GM19452 (cell line): Measurements from ENCODE around the gene CHST12.
"Not testable (repeated sequence)": the region's sequence is repeated elsewhere in the genome, so short reads cannot be mapped to it uniquely, and the experiment has no call there.

ENCODE experiments used
- ATAC-seq: cut with Tn5 transposase; IDR thresholded peaks from one replicate; pipeline ENCODE4 v1.9.1; 2021; ENCODE audit not compliant: unreplicated experiment

The CHST12 gene

GRCh38 chr7:2403718-2404648, 572 bp downstream of the CHST12 start:
- no peak for ATAC-seq

GRCh38 chr7:2404714-2405119, 1.3 kb downstream of the CHST12 start:
- ATAC-seq: no peak

GRCh38 chr7:2405201-2405600, 1.8 kb downstream of the CHST12 start:
- no peak for ATAC-seq

GRCh38 chr7:2405601-2406345, 2.4 kb downstream of the CHST12 start:
- peak; percentile 57 for ATAC-seq

- ATAC-seq: no peak
Measured at GRCh38 chr7:2409745-2410414, 6.5 kb downstream of the CHST12 start.

- ATAC-seq: no peak
Measured at GRCh38 chr7:2411049-2411448, 7.6 kb downstream of the CHST12 start.

GRCh38 chr7:2411815-2412586, 8.6 kb downstream of the CHST12 start:
- ATAC-seq: no peak

GRCh38 chr7:2412587-2413201, 9.3 kb downstream of the CHST12 start:
- ATAC-seq: no peak

GRCh38 chr7:2416063-2416462, 12.7 kb downstream of the CHST12 start:
- ATAC-seq: no peak

GRCh38 chr7:2416650-2417049, 13.2 kb downstream of the CHST12 start:
- no peak for ATAC-seq

- not testable (repeated sequence) for ATAC-seq
Measured at GRCh38 chr7:2417178-2417577, 13.8 kb downstream of the CHST12 start.

GRCh38 chr7:2417981-2418481, 14.6 kb downstream of the CHST12 start:
- no peak for ATAC-seq

- no peak for ATAC-seq
Measured at GRCh38 chr7:2420216-2420933, 17.0 kb downstream of the CHST12 start.

- ATAC-seq: no peak
Measured at GRCh38 chr7:2421943-2422310, 18.5 kb downstream of the CHST12 start.

- ATAC-seq: no peak
Measured at GRCh38 chr7:2425749-2426148, 22.3 kb downstream of the CHST12 start.

- no peak for ATAC-seq
Measured at GRCh38 chr7:2431260-2431867, 28.0 kb downstream of the CHST12 start.

- ATAC-seq: no peak
Measured at GRCh38 chr7:2432910-2433712, 29.7 kb downstream of the CHST12 start.
